T-helper 9 cell (primary cell): ENCODE results near the gene ST7.

ENCODE experiments used
- DNase-seq: peaks from one replicate; pipeline ENCODE4 v3.0.0-alpha.2; 2020

Gene ST7

GRCh38 chr7:117069379-117069778 is 116.1 kb downstream of the ST7 start:
- no peak for DNase-seq

- DNase-seq = no peak
Measured at GRCh38 chr7:117071551-117071950, 118.2 kb downstream of the ST7 start.

GRCh38 chr7:117072620-117073118 is 119.4 kb downstream of the ST7 start:
- no peak for DNase-seq

- DNase-seq = no peak
Measured at GRCh38 chr7:117074378-117074777, 121.1 kb downstream of the ST7 start.

- no peak for DNase-seq
Measured at GRCh38 chr7:117075934-117076333, 122.6 kb downstream of the ST7 start.

GRCh38 chr7:117076426-117076943 is 123.2 kb downstream of the ST7 start:
- DNase-seq = no peak

- DNase-seq = no peak
Measured at GRCh38 chr7:117077658-117078057, 124.4 kb downstream of the ST7 start.

GRCh38 chr7:117082647-117083046 is 129.3 kb downstream of the ST7 start:
- no peak for DNase-seq

- DNase-seq = no peak
Measured at GRCh38 chr7:117083648-117084047, 130.3 kb downstream of the ST7 start.

GRCh38 chr7:117084286-117084685 is 131.0 kb downstream of the ST7 start:
- no peak for DNase-seq

GRCh38 chr7:117085275-117085674 is 132.0 kb downstream of the ST7 start:
- no peak for DNase-seq

GRCh38 chr7:117085769-117086463 is 132.6 kb downstream of the ST7 start:
- DNase-seq = no peak

GRCh38 chr7:117086788-117087187 is 133.5 kb downstream of the ST7 start:
- DNase-seq = no peak

- DNase-seq = no peak
Measured at GRCh38 chr7:117087639-117088396, 134.5 kb downstream of the ST7 start.

GRCh38 chr7:117088623-117089194 is 135.4 kb downstream of the ST7 start:
- DNase-seq = no peak

- DNase-seq = no peak
Measured at GRCh38 chr7:117090791-117091190, 137.5 kb downstream of the ST7 start.

- no peak for DNase-seq
Measured at GRCh38 chr7:117091721-117092120, 138.4 kb downstream of the ST7 start.

GRCh38 chr7:117092785-117093184 is 139.5 kb downstream of the ST7 start:
- DNase-seq = no peak

GRCh38 chr7:117094457-117094856 is 141.2 kb downstream of the ST7 start:
- no peak for DNase-seq

- DNase-seq = no peak
Measured at GRCh38 chr7:117095055-117095454, 141.8 kb downstream of the ST7 start.

GRCh38 chr7:117096330-117096729 is 143.0 kb downstream of the ST7 start:
- DNase-seq = no peak

GRCh38 chr7:117096942-117097341 is 143.6 kb downstream of the ST7 start:
- DNase-seq = no peak

- DNase-seq = no peak
Measured at GRCh38 chr7:117097860-117098259, 144.6 kb downstream of the ST7 start.

GRCh38 chr7:117098457-117098856 is 145.2 kb downstream of the ST7 start:
- DNase-seq = no peak
